ENCODE data around the gene MEI4.
A peak's percentile ranks its signal among the peaks of the same experiment; 100 is the strongest.

The MEI4 gene

DNA sequence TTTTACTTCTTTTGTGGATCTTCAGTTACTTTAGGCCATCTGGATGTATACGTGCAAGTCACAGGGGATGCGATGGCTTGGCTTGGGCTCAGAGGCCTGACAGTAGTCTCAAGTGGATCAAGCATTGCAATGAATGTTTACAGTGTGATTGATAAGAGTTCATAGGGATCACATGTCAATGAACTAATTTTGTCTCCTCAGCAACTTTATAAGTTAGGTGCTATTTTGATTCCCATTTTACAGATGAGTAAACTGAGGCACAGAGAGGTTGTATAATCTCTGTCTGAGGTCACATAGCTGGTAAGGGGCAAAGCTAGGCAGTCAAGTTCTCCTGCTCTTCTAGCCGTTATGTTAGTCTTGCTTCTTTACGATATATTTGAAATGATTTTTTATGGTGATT lies 13.5 kb downstream of the MEI4 start:
- no peak overlapping the region for H3K27ac ChIP-seq (replicated peaks)
- DNase-seq (ENCODE audit: low read depth in 1 of 2, low spot score in 1 of 2) = no peak
- no peaks in the 10 kb centered on the region for H3K27me3 ChIP-seq (ENCODE audit: insufficient read depth, poor library complexity, severe bottlenecking)
- no peak for TF ChIP-seq POLR2AphosphoS5 (IDR thresholded peaks at IDR 0.05; ENCODE audit: low read depth)
- TF ChIP-seq GABPA (IDR thresholded peaks at IDR 0.05; ENCODE audit: low read depth) = no peak
- TF ChIP-seq, protein P1, sequence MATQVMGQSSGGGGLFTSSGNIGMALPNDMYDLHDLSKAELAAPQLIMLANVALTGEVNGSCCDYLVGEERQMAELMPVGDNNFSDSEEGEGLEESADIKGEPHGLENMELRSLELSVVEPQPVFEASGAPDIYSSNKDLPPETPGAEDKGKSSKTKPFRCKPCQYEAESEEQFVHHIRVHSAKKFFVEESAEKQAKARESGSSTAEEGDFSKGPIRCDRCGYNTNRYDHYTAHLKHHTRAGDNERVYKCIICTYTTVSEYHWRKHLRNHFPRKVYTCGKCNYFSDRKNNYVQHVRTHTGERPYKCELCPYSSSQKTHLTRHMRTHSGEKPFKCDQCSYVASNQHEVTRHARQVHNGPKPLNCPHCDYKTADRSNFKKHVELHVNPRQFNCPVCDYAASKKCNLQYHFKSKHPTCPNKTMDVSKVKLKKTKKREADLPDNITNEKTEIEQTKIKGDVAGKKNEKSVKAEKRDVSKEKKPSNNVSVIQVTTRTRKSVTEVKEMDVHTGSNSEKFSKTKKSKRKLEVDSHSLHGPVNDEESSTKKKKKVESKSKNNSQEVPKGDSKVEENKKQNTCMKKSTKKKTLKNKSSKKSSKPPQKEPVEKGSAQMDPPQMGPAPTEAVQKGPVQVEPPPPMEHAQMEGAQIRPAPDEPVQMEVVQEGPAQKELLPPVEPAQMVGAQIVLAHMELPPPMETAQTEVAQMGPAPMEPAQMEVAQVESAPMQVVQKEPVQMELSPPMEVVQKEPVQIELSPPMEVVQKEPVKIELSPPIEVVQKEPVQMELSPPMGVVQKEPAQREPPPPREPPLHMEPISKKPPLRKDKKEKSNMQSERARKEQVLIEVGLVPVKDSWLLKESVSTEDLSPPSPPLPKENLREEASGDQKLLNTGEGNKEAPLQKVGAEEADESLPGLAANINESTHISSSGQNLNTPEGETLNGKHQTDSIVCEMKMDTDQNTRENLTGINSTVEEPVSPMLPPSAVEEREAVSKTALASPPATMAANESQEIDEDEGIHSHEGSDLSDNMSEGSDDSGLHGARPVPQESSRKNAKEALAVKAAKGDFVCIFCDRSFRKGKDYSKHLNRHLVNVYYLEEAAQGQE (IDR thresholded peaks at IDR 0.05; ENCODE audit: insufficient replicate concordance, low read depth) = no peak
- no peak for TF ChIP-seq SPI1 (IDR thresholded peaks at IDR 0.05; ENCODE audit: borderline replicate concordance, low read depth)
- no peak overlapping the region for H3K4me3 ChIP-seq (replicated peaks; ENCODE audit: insufficient read depth, low read length)

DNA sequence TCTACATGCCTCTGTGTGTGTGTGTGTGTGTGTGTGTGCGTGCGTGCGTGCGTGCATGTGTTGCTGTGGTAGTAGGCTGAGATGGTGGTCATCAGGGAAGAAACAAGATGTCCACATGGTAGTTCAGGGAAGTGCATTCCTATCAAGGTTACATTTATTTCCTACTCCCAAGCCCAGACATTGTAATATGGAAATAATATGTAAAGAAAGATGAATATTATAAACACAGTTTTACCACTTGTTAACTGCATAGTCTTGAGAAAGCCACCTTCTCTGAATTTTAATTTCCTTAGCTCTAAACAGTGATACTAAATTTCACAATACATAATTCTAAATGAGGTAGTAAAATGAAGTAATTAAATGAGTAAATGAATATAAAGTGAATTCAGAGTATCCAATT lies 14.0 kb downstream of the MEI4 start:
- no peak for TF ChIP-seq POLR2AphosphoS5 (IDR thresholded peaks at IDR 0.05; ENCODE audit: low read depth)
- no peak for TF ChIP-seq SPI1 (IDR thresholded peaks at IDR 0.05; ENCODE audit: borderline replicate concordance, low read depth)
- no peak for TF ChIP-seq GABPA (IDR thresholded peaks at IDR 0.05; ENCODE audit: low read depth)
- TF ChIP-seq, protein P1 (IDR thresholded peaks at IDR 0.05; ENCODE audit: insufficient replicate concordance, low read depth) = no peak
- TF ChIP-seq, protein P2, sequence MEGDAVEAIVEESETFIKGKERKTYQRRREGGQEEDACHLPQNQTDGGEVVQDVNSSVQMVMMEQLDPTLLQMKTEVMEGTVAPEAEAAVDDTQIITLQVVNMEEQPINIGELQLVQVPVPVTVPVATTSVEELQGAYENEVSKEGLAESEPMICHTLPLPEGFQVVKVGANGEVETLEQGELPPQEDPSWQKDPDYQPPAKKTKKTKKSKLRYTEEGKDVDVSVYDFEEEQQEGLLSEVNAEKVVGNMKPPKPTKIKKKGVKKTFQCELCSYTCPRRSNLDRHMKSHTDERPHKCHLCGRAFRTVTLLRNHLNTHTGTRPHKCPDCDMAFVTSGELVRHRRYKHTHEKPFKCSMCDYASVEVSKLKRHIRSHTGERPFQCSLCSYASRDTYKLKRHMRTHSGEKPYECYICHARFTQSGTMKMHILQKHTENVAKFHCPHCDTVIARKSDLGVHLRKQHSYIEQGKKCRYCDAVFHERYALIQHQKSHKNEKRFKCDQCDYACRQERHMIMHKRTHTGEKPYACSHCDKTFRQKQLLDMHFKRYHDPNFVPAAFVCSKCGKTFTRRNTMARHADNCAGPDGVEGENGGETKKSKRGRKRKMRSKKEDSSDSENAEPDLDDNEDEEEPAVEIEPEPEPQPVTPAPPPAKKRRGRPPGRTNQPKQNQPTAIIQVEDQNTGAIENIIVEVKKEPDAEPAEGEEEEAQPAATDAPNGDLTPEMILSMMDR (IDR thresholded peaks at IDR 0.05; ENCODE audit: insufficient read depth, low read length) = no peak
- DNase-seq (ENCODE audit: low read depth in 1 of 2, low spot score in 1 of 2) = no peak
- H3K27me3 ChIP-seq (ENCODE audit: insufficient read depth, poor library complexity, severe bottlenecking) = no peaks in the 10 kb centered on the region
- no peak overlapping the region for H3K4me3 ChIP-seq (replicated peaks; ENCODE audit: insufficient read depth, low read length)
- H3K27ac ChIP-seq (replicated peaks) = no peak overlapping the region

DNA sequence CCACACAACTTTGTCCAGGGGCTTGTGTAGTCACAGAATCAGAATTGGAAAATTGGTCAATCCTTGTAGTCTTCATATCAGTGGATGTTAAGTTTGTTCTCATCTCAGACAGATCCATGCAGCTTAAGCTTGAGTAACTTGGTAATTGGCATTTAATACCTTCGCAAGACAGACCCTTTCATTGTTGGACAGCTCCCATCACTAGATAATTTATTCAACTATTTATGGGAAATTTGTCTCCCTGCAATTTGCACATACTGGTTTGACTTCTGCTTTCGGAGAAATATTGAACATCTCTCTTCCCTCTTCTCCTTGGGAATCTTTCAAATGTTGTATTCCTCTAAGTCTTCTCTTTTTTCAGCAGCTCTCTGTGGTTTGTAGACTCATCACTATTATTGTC lies 17.1 kb downstream of the MEI4 start:
- TF ChIP-seq, protein P1 (IDR thresholded peaks at IDR 0.05; ENCODE audit: insufficient replicate concordance, low read depth) = peak; percentile 18
- TF ChIP-seq, protein P2 (IDR thresholded peaks at IDR 0.05; ENCODE audit: insufficient read depth, low read length) = no peak
- no peaks in the 10 kb centered on the region for H3K27me3 ChIP-seq (ENCODE audit: insufficient read depth, poor library complexity, severe bottlenecking)

DNA sequence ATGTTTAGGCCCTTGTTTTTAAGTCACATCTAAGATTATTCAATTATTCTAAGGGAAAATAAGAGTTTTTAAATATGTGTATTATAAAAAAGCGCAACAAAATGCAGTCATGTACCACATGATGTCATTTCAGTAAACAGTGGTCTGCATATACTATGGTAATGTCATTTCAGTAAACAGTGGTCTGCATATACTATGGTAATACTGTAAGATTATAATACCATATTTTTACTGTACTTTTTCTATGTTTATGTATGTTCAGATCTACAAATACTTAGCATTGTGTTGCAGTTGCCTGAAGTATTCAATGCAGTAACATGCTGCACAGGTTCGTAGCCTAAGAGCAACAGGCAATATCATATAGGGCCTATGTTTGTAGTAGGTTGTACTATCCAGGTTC lies 21.4 kb downstream of the MEI4 start:
- no peak for DNase-seq (ENCODE audit: low read depth in 1 of 2, low spot score in 1 of 2)
- Histone ChIP-seq H3K4me3 (replicated peaks; ENCODE audit: insufficient read depth, low read length) (no peak overlapping the region), H3K27me3 (ENCODE audit: insufficient read depth, poor library complexity, severe bottlenecking) (no peaks in the 10 kb centered on the region), H3K27ac (replicated peaks) (no peak overlapping the region)
- no peak for TF ChIP-seq POLR2AphosphoS5 (IDR thresholded peaks at IDR 0.05; ENCODE audit: low read depth)
- TF ChIP-seq, protein P1 (IDR thresholded peaks at IDR 0.05; ENCODE audit: insufficient replicate concordance, low read depth) = no peak
- TF ChIP-seq SPI1 (IDR thresholded peaks at IDR 0.05; ENCODE audit: borderline replicate concordance, low read depth) = no peak
- TF ChIP-seq GABPA (IDR thresholded peaks at IDR 0.05; ENCODE audit: low read depth) = no peak
- TF ChIP-seq, protein P2 (IDR thresholded peaks at IDR 0.05; ENCODE audit: insufficient read depth, low read length) = no peak

More for the DNA sequence above, 17.1 kb downstream of the MEI4 start:
- Histone ChIP-seq H3K4me3 (replicated peaks; ENCODE audit: insufficient read depth, low read length) (no peak overlapping the region), H3K27ac (replicated peaks) (no peak overlapping the region)
- DNase-seq (ENCODE audit: low read depth in 1 of 2, low spot score in 1 of 2) = no peak
